ENCODE measurements around the gene GABRG3. TPM values are rescaled to one million over a fixed set of nuclear protein-coding genes. Genes with fewer than 3 reads are reported as not detected.
"Not testable (repeated sequence)": the region's sequence is repeated elsewhere in the genome, so short reads cannot be mapped to it uniquely, and the experiment has no call there.

GABRG3 gene
- total RNA-seq, 1 donor from 2014 or later, result not detected

- no peak overlapping the region for H3K4me3 Mint-ChIP-seq (ENCODE audit: low read depth)
- no peak for DNase-seq (ENCODE audit: low spot score)
- peaks cover 71% of the 10 kb centered on the region for H3K9me3 Mint-ChIP-seq
- H3K36me3 Mint-ChIP-seq (ENCODE audit: low read depth), result no peaks in the 10 kb centered on the region
- H3K27ac Mint-ChIP-seq, result no peak overlapping the region
- H3K27me3 Mint-ChIP-seq (ENCODE audit: low read depth), result no peaks in the 10 kb centered on the region
- intact Hi-C loops (cut with micrococcal nuclease), result no loop called here
- no peaks in the 10 kb centered on the region for H3K4me1 Mint-ChIP-seq (ENCODE audit: low read depth)
Observed at GRCh38 chr15:27183201-27183600, 212.2 kb downstream of the GABRG3 start.

DNA sequence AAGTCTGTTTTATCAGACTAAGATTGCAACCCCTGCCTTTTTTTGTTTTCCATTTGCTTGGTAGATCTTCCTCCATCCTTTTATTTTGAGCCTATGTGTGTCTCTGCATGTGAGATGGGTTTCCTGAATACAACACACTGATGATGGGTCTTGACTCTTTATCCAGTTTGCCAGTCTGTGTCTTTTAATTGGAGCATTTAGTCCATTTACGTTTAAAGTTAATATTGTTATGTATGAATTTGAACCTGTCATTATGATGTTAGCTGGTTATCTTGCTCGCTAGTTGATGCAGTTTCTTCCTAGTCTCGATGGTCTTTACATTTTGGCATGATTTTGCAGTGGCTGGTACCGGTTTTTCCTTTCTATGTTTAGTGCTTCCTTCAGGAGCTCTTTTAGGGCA lies 220.5 kb downstream of the GABRG3 start:
- H3K4me3 Mint-ChIP-seq (ENCODE audit: low read depth); H3K27me3 Mint-ChIP-seq (ENCODE audit: low read depth); H3K4me1 Mint-ChIP-seq (ENCODE audit: low read depth); H3K27ac Mint-ChIP-seq; intact Hi-C loops (cut with micrococcal nuclease); H3K36me3 Mint-ChIP-seq (ENCODE audit: low read depth); DNase-seq (ENCODE audit: low spot score): not testable (repeated sequence)
- H3K9me3 Mint-ChIP-seq, result peaks cover 33% of the 10 kb centered on the region

- Mint-ChIP-seq H3K27ac (no peak overlapping the region), H3K4me1 (ENCODE audit: low read depth) (no peaks in the 10 kb centered on the region)
Observed at GRCh38 chr15:27196691-27197090, 225.7 kb downstream of the GABRG3 start.

DNA sequence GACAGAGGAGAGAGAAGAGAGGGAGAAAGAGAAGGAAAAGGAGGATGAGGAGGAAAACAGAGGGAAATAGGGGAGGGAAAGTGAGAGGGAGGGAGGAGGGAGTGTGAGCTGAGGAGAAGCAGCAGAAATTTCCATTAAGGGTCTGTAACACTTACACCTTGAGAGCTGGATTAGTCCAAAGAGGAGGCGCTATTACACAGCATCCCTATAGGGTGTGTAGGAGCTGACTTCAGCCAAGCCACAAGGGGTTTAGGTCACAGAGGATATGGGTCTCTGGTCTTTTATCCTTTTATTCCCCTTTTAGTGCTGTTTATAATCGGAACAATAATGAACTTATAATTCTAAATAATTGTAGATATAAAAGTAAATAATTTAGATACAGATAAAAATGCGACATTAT lies 230.4 kb downstream of the GABRG3 start:
- no peaks in the 10 kb centered on the region for H3K36me3 Mint-ChIP-seq (ENCODE audit: low read depth)
- H3K4me3 Mint-ChIP-seq (ENCODE audit: low read depth), result no peak overlapping the region
- DNase-seq (ENCODE audit: low spot score), result no peak
- H3K9me3 Mint-ChIP-seq, result peaks cover 62% of the 10 kb centered on the region
- intact Hi-C loops (cut with micrococcal nuclease), result no loop called here
- no peaks in the 10 kb centered on the region for H3K27me3 Mint-ChIP-seq (ENCODE audit: low read depth)
- H3K4me1 Mint-ChIP-seq (ENCODE audit: low read depth), result no peaks in the 10 kb centered on the region
- H3K27ac Mint-ChIP-seq, result no peak overlapping the region

More at GRCh38 chr15:27196691-27197090, 225.7 kb downstream of the GABRG3 start:
- Mint-ChIP-seq H3K36me3 (ENCODE audit: low read depth) (no peaks in the 10 kb centered on the region), H3K27me3 (ENCODE audit: low read depth) (no peaks in the 10 kb centered on the region), H3K4me3 (ENCODE audit: low read depth) (no peak overlapping the region), H3K9me3 (peaks cover 53% of the 10 kb centered on the region)
- intact Hi-C loops (cut with micrococcal nuclease), result no loop called here
- no peak for DNase-seq (ENCODE audit: low spot score)

- DNase-seq (ENCODE audit: low spot score), result no peak
- no peak overlapping the region for H3K4me3 Mint-ChIP-seq (ENCODE audit: low read depth)
- H3K27me3 Mint-ChIP-seq (ENCODE audit: low read depth), result no peaks in the 10 kb centered on the region
- H3K9me3 Mint-ChIP-seq, result peaks cover 53% of the 10 kb centered on the region
- intact Hi-C loops (cut with micrococcal nuclease), result no loop called here
- no peaks in the 10 kb centered on the region for H3K4me1 Mint-ChIP-seq (ENCODE audit: low read depth)
- no peak overlapping the region for H3K27ac Mint-ChIP-seq
- H3K36me3 Mint-ChIP-seq (ENCODE audit: low read depth), result no peaks in the 10 kb centered on the region
Observed at GRCh38 chr15:27210176-27210575, 239.2 kb downstream of the GABRG3 start.

- no peaks in the 10 kb centered on the region for H3K27me3 Mint-ChIP-seq (ENCODE audit: low read depth)
- H3K4me3 Mint-ChIP-seq (ENCODE audit: low read depth), result no peak overlapping the region
- DNase-seq (ENCODE audit: low spot score), result no peak
- H3K9me3 Mint-ChIP-seq, result peaks cover 50% of the 10 kb centered on the region
- intact Hi-C loops (cut with micrococcal nuclease), result no loop called here
- H3K4me1 Mint-ChIP-seq (ENCODE audit: low read depth), result no peaks in the 10 kb centered on the region
- no peaks in the 10 kb centered on the region for H3K36me3 Mint-ChIP-seq (ENCODE audit: low read depth)
- H3K27ac Mint-ChIP-seq, result no peak overlapping the region
Observed at GRCh38 chr15:27214032-27214431, 243.1 kb downstream of the GABRG3 start.

GRCh38 chr15:27214961-27215360 lies 244.0 kb downstream of the GABRG3 start:
- no peak overlapping the region for H3K4me3 Mint-ChIP-seq (ENCODE audit: low read depth)
- no peak for DNase-seq (ENCODE audit: low spot score)
- intact Hi-C loops (cut with micrococcal nuclease), result no loop called here
- H3K27me3 Mint-ChIP-seq (ENCODE audit: low read depth), result no peaks in the 10 kb centered on the region
- no peak overlapping the region for H3K27ac Mint-ChIP-seq
- H3K4me1 Mint-ChIP-seq (ENCODE audit: low read depth), result no peaks in the 10 kb centered on the region
- H3K36me3 Mint-ChIP-seq (ENCODE audit: low read depth), result no peaks in the 10 kb centered on the region
- peaks cover 53% of the 10 kb centered on the region for H3K9me3 Mint-ChIP-seq

DNA sequence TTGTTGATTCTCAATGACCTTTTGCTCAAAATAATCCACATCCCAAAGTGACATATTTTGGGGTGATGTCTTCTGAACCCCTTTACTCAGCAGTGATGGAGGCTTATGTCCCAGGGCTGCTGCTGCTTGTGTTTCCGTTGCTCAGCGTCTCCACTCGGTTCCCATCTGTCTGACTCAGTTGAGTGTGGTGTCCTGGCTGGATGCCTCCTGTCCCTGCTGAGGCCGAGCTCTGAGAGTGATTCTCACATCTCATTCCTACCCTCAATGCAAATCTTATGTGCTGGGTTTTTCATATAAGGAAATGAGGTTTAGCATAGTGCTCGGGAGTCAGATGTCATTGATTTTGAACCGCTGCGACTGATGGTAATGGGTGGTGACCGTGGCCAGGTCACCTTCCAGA lies 247.4 kb downstream of the GABRG3 start:
- DNase-seq (ENCODE audit: low spot score), result no peak
- H3K4me3 Mint-ChIP-seq (ENCODE audit: low read depth), result no peak overlapping the region
- intact Hi-C loops (cut with micrococcal nuclease), result no loop called here
- H3K27ac Mint-ChIP-seq, result no peak overlapping the region
- no peaks in the 10 kb centered on the region for H3K4me1 Mint-ChIP-seq (ENCODE audit: low read depth)
- no peaks in the 10 kb centered on the region for H3K36me3 Mint-ChIP-seq (ENCODE audit: low read depth)
- H3K9me3 Mint-ChIP-seq, result peaks cover 47% of the 10 kb centered on the region
- H3K27me3 Mint-ChIP-seq (ENCODE audit: low read depth), result no peaks in the 10 kb centered on the region

DNA sequence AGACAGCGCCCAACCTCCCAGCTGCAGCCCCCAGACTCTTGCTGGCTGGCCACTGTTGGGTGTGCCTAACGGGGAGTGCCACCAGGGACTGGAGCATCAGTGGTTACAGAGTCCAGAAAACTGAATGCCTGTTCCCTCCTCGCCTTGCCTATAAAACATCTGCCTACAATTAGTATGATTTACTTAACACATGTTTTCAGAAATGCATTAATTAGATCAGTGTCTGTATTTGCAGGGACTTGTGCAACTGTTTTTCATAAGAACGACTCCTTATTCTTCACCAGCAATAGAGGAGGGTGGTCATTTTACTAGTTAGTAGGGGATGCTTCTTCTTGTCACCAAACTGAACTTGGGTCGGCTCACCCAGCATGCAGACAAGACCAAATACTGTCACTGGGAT lies 248.7 kb downstream of the GABRG3 start:
- Mint-ChIP-seq H3K27me3 (ENCODE audit: low read depth) (no peaks in the 10 kb centered on the region), H3K4me1 (ENCODE audit: low read depth) (no peaks in the 10 kb centered on the region), H3K4me3 (ENCODE audit: low read depth) (no peak overlapping the region), H3K36me3 (ENCODE audit: low read depth) (no peaks in the 10 kb centered on the region), H3K27ac (no peak overlapping the region), H3K9me3 (peaks cover 44% of the 10 kb centered on the region)
- DNase-seq (ENCODE audit: low spot score), result no peak
- intact Hi-C loops (cut with micrococcal nuclease), result no loop called here

- Mint-ChIP-seq H3K27ac (no peak overlapping the region), H3K9me3 (peaks cover 46% of the 10 kb centered on the region), H3K4me1 (ENCODE audit: low read depth) (no peaks in the 10 kb centered on the region), H3K27me3 (ENCODE audit: low read depth) (no peaks in the 10 kb centered on the region), H3K4me3 (ENCODE audit: low read depth) (no peak overlapping the region), H3K36me3 (ENCODE audit: low read depth) (no peaks in the 10 kb centered on the region)
- intact Hi-C loops (cut with micrococcal nuclease), result no loop called here
- no peak for DNase-seq (ENCODE audit: low spot score)
Observed at GRCh38 chr15:27220199-27220598, 249.2 kb downstream of the GABRG3 start.

DNA sequence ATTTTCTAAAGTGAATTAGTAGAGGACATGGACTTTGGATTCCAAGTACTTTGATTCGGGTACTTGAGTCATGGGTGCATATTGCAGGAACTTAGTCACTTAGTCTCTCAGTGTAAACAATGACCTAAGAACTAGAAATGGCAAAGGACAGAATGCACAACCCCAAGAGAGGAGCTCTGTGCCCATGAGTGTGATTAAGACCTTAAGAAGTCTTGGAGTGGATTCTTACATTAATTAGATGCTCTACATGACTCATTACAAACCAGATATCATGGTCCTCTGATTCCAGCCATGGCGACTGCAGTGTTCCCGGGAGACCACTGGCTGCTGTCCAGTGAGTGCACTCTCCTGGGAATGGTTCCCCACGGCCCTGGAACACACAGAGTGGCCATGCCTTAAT lies 251.5 kb downstream of the GABRG3 start:
- Mint-ChIP-seq H3K4me1 (ENCODE audit: low read depth) (no peaks in the 10 kb centered on the region), H3K9me3 (peaks cover 45% of the 10 kb centered on the region), H3K36me3 (ENCODE audit: low read depth) (no peaks in the 10 kb centered on the region), H3K27ac (no peak overlapping the region), H3K27me3 (ENCODE audit: low read depth) (no peaks in the 10 kb centered on the region), H3K4me3 (ENCODE audit: low read depth) (no peak overlapping the region)
- intact Hi-C loops (cut with micrococcal nuclease), result no loop called here
- no peak for DNase-seq (ENCODE audit: low spot score)

- Mint-ChIP-seq H3K36me3 (ENCODE audit: low read depth) (no peaks in the 10 kb centered on the region), H3K27me3 (ENCODE audit: low read depth) (no peaks in the 10 kb centered on the region), H3K4me1 (ENCODE audit: low read depth) (no peaks in the 10 kb centered on the region), H3K27ac (no peak overlapping the region), H3K9me3 (peaks cover 43% of the 10 kb centered on the region), H3K4me3 (ENCODE audit: low read depth) (no peak overlapping the region)
- intact Hi-C loops (cut with micrococcal nuclease), result no loop called here
- DNase-seq (ENCODE audit: low spot score), result no peak
Observed at GRCh38 chr15:27223179-27223578, 252.2 kb downstream of the GABRG3 start.

GRCh38 chr15:27231811-27232210 lies 260.8 kb downstream of the GABRG3 start:
- Mint-ChIP-seq H3K36me3 (ENCODE audit: low read depth) (no peaks in the 10 kb centered on the region), H3K9me3 (peaks cover 37% of the 10 kb centered on the region), H3K27me3 (ENCODE audit: low read depth) (no peaks in the 10 kb centered on the region), H3K4me3 (ENCODE audit: low read depth) (no peak overlapping the region), H3K4me1 (ENCODE audit: low read depth) (no peaks in the 10 kb centered on the region), H3K27ac (no peak overlapping the region)
- DNase-seq (ENCODE audit: low spot score), result no peak
- intact Hi-C loops (cut with micrococcal nuclease), result no loop called here

DNA sequence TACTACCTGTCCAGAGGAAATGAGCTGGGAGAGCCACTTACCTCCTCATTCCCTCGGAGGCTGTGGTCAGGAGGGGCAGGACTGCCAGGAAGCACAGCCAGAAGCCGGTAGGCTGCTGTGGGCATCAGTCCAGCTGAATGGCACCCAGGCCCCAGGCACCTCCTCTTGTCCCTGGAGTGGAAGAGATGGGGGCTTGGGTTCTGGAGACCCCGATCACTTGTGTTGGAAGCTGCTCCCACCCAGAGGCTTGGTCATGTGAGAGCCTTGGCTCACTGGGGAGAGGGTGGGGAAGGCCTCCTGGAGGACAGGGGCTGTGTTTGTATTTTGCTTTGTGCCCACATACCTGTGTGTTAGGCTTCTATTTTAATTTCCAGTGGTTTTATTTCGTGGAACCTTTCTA lies 261.9 kb downstream of the GABRG3 start:
- Mint-ChIP-seq H3K27ac (no peak overlapping the region), H3K9me3 (peaks cover 43% of the 10 kb centered on the region), H3K27me3 (ENCODE audit: low read depth) (no peaks in the 10 kb centered on the region), H3K4me1 (ENCODE audit: low read depth) (no peaks in the 10 kb centered on the region), H3K36me3 (ENCODE audit: low read depth) (no peaks in the 10 kb centered on the region), H3K4me3 (ENCODE audit: low read depth) (no peak overlapping the region)
- no peak for DNase-seq (ENCODE audit: low spot score)
- intact Hi-C loops (cut with micrococcal nuclease), result no loop called here

Data from activated T-helper 2 cell treated with anti-CD3 and anti-CD28 coated beads, Interferon-gamma antibody, Interleukin-2, Interleukin-4, amounts not matched to agents 10 μg/mL and 5 μg/mL and 100 μg/mL, durations not matched to agents 14 hours and 24 hours and 36 hours (primary cell).